Measurements from ENCODE around the gene TMEM37. TPM values are rescaled to one million over a fixed set of nuclear protein-coding genes. Genes with fewer than 3 reads are reported as not detected.

TMEM37 gene
- polyA plus RNA-seq, 4 donors: 6.4 to 65.3 (median 46.6) TPM

DNA sequence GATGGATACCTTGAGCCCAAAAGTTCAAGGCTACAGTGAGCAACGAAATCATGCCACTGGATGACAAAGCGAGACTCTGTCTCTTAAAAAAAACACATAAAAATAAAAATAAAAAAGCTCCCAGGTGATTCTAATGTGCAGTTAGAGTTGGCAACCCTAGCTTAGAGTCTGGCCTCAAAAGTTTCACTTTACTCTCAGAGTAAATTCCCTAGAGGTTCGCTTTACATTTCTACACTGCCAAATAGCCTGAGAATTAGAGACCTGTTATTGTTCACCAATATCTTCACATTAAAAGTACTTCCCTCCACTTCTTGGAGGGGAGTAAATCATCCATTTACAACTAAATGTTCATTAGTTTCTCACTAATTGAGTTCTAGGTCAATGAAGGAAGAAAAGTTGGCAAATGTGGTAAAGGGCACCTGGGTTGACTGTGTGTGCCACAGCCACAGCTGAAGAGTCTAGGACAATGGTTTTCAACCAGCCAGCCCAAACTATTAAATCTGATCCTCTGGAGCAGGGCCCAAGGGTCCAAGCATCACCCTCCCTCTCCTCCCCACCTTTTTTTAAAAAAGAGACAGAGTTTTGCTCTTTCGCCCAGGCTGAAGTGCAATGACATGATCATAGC lies 15.2 kb upstream of the TMEM37 start:
- no peak for DNase-seq (ENCODE audit: low read depth in 4 of 4, low spot score in 3 of 4)

DNA sequence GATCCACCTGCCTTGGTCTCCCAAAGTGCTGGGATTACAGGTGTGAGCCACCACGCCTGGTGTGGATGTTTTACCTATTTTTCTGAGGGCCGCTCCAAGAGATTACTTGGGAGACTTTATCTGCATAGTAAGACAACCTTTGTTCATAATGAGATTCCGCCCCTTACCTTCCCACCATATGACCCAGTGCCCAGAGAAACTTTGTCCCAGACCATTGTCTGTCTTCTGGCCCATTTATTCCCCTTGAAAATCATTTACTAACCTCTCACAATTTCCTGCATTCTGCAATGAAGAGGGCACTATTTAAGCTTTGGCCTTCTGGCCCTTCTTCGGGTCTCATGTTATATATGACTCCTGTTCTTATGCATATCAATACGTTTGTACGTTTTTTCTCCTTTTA lies 13.7 kb upstream of the TMEM37 start:
- DNase-seq (ENCODE audit: low read depth in 4 of 4, low spot score in 3 of 4): no peak

DNA sequence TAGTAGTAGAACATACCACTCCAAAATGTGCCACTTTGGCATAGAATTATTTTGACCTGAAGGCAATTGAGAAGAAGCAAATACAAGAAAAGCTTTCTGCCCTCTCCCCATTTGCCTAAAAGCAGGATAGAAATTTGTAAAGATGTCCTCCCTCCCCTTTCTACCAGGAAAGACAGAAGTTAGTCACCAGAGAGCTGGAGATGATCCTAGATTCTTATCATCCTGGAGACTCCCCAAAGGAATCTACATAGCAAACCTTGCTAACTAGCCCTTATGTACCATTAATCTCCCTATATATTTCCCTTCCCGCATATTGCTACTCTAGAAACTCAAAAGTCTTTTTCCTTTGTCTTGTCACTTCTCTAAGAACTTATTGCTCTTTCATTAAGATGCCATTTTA lies 12.6 kb upstream of the TMEM37 start:
- no peak for DNase-seq (ENCODE audit: low read depth in 4 of 4, low spot score in 3 of 4)

DNA sequence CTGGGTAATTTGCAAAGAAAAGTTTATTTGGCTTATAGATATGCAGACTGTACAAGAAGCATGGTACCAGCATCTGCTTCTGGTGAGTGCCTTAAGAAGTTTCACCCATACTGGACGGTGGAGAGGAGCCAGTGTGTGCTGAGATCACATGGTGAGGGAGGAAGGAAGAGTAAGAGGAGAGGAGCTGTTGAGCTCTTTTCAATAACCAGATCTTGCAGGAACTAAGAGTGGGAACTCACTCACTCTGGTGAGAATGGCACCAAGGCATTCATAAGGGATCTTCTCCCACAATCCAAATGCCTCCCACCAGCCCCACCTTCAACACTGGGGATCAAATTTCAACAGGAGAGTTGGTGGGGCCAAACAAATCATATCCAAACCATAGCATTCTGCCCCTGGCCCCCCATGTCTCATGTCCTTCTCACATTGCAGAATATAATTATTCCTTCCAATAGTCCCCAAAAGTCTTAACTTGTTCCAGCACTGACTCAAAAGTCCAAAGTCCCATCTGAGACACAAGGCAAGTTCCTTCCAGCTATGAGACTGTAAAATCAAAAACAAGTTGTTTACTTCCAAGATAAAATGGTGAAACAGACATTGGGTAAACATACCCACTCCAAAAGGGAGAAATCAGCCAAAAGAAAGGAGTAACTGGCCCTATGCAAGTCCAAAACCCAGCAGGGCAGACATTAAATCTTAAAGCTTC lies 11.7 kb upstream of the TMEM37 start:
- no peak for DNase-seq (ENCODE audit: low read depth in 4 of 4, low spot score in 3 of 4)

DNA sequence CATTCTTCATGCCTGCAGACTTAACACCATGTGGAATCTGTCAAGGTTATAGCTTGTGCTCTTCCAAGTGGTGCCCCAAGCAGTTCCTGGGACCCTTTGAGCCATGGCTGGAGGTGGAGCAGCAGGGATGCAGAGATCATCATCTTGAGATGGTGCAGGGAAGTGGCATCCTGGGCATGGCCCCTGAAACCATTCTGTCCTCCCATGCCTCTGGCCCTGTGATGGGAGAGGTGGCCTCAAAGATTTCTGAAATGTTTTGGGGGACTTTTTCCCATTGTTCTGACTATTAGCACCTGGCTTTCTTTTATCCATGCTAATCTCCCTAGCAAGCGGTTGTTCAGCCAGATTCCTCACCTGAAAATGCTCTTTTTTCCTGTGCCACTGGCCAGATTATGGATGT lies 10.3 kb upstream of the TMEM37 start:
- DNase-seq (ENCODE audit: low read depth in 4 of 4, low spot score in 3 of 4): no peak

DNA sequence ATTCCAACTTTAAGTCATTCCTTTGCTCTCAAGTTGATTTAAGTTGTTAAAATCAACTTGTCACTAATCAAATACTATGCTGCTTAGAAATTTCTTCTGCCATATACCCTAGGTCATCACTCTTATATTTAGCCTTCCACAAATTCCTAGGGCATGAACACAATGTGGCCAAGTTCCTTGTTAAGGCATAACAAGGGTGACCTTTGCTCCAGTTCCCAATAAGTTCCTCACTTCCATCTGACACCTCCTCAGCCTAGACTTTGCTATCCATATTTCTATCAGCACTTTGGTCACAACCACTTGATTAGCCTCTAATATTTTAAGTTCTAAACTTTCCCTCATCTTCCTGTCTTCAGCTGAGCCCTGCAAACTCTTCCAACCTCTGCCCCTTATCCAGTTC lies 9.9 kb upstream of the TMEM37 start:
- no peak for DNase-seq (ENCODE audit: low read depth in 4 of 4, low spot score in 3 of 4)

DNA sequence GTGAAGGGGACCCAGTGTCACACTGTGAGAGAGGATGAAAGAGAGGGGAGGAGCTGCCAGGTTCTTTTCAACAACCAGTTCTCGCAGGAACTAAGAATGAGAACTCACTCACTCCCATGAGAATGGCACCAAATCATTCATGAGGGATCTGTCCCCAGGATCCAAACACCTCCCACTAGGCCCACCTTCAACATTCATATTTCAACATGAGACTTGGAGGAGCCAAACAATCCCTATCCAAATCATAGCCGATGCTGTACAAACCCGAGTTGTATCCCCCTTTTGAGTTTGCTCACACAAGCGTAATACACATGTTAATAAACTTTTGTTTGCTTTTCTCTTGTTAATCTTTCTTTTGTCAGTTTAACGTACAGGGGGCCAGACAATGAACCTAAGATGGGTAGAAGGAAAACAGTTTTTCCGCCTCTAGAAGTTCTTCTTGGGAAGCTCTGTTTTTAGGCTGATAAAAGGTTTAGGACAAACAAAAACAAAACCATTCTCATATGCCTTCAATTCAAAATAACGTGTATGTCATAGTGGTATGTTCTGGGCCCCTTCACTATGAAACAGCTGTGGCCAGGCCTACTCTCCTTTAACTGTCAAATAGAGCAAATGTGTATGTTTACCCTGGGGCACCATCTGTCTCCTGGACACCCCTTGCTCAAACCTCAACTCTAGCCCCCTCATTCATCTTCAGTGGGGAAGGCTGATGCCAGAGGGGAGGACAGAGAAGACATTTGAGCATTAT lies 9.1 kb upstream of the TMEM37 start:
- DNase-seq (ENCODE audit: low read depth in 4 of 4, low spot score in 3 of 4): no peak

DNA sequence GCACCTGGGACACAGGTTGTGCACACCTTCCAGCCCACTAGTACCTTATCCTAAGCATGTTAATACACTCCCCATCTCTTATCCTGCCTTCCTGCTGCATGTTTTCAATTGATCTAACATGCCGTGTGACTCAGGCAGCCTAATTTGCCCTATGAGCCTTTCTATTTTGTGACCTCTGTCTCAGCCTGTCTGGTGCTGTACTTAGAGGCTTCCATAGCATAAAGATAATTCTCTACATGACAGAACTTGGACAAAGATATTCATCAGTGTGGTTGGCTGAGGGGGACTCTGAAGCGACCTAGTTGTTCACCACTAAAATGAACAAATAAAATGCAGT lies 8.6 kb upstream of the TMEM37 start:
- DNase-seq (ENCODE audit: low read depth in 4 of 4, low spot score in 3 of 4): no peak

DNA sequence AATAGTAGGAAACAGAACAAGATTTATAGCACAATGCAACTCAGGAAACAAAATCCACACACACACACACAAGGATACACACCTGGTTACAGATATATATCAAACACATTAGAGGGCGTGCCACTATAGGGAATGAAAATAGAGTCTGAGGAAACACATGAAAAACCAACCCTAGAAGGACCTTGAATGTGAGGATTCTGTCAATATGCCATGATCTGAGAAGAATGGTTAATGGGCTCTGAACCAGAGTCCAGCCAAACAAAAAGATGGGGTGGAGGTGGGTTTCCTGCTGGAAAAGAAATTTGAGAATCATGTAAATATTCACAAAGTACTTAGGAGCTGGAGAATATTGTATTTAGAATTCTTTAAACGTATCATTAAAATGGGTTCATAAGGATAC lies 7.8 kb upstream of the TMEM37 start:
- no peak for DNase-seq (ENCODE audit: low read depth in 4 of 4, low spot score in 3 of 4)

DNA sequence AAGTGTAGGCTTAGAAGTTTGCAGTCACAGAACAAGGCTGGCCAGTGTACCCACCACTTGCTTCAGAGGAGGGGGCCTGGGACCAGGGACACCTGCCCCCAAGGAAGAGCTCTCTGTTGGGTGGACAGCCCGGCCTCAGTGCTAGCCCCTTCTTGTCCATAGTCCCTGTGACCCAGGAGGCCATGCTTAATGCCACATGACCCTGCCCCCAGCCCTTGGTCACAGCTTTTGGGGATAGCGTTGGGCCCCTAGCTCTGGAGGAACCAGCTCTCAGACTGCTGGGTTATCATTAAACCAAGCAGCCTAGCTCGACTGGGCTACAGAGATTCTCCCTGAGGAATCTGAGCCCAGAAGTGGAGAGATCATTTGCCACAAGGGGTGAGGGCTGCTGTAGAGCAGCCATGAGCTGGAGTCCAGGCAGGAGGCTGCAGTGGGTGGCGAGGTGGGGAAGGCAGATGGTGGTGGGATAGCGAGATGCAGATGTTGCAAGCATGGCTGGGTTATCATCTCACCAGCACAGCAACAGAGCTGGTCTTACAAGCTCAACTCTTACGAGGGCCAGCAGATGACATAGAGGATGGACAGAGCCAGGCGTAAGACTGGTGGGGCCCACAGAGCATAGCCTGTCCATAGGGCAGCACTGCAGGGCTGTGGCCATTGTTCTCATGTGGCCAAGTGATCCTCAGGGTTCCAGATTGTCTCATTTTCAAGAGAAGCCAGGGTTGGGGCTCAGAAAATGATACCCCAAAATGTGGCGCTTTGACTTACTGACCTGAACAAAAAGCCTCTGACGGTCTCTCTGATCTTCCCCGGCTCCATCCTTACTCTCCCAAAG lies 7.2 kb upstream of the TMEM37 start:
- no peak for DNase-seq (ENCODE audit: low read depth in 4 of 4, low spot score in 3 of 4)

DNA sequence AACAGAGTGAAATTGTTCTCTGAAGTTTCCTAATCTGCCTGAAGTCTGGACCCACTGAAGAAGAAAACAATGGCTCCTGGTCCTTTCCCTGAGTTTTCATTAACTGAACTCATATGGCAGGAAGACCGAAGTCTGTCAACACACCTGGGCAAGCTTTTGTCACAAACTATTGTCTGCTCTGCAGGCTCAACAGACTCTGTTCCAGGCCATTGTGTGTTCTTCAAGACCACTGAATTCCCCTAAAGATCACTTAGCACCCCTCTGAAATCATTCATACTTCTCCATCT lies 6.6 kb upstream of the TMEM37 start:
- DNase-seq (ENCODE audit: low read depth in 4 of 4, low spot score in 3 of 4): no peak

DNA sequence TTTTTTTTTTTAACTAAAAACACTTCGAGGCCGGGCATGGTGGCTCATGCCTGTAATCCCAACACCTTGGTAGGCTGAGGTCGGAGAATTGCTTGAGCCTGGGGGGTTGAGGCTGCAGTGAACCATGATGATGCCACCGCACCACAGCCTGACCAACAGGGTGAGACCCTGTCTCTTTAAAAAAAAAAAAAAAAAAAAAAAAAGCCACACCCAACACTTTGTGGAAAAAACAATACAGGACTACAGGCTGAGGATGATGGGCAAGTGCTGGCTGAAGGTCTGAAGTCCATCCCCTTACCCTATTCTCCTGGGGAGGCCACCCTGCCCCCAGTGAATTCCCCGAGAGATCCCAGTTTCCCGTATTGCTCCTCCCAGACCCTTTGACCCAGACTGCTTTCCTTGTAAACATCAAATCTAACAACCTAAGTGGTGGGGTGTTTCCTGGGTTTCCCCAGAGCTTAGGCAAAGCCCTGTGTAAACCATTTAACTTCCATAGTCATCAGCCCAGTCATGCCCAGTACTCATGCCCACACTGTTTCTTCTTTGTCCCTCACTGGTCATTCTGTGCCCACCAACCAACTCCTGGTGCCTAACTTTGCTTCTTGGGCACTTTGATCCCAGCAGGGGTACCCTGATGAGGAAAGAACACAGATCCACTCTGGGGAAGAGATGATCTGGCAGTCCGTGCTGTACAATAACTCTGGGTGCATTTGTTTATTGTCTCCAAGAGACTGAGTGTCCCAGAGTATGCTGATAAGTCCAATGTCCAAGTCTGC lies 5.8 kb upstream of the TMEM37 start:
- DNase-seq (ENCODE audit: low read depth in 4 of 4, low spot score in 3 of 4): no peak

DNA sequence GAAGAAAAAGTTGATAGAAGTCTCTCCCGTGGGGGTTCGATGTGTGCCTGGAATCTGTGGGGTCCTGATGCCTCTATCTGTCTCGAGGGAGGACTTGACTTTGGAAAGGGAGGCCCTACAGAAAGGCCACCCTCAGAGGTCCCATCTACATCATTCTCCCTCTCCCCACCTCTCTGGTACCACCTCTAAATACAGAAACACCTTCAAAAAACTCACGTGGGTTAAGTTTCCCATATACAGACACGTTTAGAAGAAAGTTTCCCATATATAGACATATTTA lies 5.3 kb upstream of the TMEM37 start:
- DNase-seq (ENCODE audit: low read depth in 4 of 4, low spot score in 3 of 4): no peak

DNA sequence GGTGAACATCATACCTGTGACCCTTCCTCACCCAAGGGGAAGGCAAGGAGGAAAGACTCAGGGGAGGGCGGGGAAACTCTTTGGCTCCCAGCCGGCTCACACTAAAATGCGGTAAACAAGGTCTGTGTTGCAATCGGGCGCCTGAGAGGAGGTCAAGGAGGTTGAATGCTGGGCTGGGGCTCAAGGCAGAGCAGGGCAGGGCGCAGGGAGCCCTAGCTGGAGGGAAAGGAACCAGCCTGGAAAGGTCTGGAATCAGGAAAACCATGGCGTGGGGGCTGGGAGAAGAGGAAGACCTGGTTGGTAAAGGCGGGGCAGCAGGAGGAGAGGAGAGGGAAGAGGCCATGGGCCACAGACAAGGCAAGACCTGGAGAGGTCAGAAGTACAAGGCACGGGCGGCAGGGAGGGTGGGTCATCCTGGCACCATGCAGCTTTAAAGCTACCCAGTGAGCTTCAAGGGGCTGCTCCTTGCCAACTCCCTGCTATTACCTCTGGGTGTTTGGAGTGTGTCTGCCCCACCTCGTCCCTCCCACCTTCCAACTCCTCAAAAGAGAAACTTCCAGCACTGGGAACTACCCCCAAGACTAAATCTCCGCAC lies 4.8 kb upstream of the TMEM37 start:
- DNase-seq (ENCODE audit: low read depth in 4 of 4, low spot score in 3 of 4): no peak

DNA sequence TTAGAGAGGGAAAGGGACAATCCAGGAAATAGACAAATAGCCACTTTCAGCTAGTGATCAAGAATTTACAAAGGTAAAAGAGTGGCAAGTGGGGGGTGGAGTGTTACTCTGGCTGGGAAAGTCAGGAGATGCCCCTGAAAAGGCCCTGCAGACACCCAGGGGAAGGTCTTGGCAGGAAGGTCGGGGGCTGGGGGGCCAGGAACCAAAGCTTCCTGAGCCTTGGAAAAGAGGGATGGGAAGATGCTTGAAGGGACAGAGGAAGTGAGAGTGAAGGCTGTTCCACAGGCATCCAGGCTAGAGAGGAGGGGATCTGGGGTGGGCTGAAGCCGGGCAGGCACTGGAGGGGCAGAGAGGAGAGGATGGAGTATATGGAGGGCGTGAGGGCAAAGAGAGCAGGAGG lies 3.9 kb upstream of the TMEM37 start:
- no peak for DNase-seq (ENCODE audit: low read depth in 4 of 4, low spot score in 3 of 4)

DNA sequence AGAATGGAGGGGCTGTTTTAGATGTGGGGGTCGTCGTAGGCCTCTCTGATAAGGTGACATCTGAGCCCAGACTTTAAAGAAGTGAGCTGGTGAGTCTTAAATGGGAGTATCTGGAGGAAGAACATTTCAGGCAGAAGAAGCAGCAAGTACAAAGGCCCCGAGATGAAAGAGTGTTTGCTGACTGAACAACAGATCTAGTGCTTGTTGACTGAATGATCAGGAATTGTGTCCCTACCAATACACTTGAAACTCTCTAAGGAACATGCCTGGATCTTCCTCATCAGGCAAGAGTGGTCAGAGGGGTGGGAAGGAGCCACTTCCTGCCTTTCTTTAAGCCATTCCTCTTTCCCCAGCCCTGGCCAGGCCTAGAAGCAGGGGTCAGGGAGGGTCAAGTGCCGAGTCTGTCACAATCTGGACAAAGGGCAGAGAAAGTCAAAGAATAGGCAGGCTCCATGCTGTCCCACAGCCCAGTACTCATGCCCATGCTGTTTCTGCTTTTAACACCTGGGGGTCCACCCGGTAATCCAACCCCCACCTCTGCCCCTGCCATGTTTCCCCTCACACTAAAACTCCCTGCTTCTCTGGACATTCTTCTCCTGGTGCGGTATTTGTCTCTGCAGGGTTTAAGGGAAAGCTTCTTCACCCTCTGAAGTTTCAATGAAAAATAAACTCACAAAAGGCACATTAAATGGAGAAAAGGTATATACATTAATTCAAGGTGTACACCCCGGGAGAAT lies 3.0 kb upstream of the TMEM37 start:
- DNase-seq (ENCODE audit: low read depth in 4 of 4, low spot score in 3 of 4): no peak

DNA sequence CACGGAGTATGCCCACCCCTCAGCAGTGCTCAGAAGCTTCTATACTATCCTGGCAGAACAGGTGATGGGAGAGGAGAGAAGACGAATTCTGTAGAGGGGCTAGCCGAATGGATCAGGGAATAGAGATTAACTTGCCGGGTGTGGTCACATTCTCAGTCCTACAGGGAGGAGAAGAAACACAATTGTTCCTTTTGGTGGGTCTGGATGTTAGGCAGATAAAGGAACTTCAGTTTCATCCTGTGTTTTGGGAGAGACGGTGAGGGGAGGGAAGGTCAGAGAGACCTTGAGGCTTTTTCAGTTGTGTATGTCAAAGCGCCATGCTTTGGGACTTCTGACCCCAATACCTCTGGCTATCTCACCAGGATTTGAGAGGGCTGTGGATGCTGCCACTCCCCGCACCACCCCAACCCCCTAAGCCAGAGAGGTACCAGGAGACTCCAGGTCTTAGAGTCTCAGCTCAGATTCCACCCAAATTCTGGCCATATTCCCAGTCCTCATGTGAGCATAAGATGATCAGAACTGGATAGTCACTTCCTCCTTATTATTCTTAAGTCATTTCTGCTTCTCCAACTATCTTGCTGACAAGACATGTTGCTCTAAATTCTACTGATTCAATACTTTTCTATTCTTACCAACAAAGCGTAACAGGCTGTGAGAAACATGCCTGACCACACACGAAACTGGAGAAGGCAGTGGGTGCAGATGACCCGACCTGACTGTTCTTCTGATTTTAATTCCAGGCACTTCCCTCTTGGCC lies 2.3 kb upstream of the TMEM37 start:
- DNase-seq (ENCODE audit: low read depth in 4 of 4, low spot score in 3 of 4): no peak

DNA sequence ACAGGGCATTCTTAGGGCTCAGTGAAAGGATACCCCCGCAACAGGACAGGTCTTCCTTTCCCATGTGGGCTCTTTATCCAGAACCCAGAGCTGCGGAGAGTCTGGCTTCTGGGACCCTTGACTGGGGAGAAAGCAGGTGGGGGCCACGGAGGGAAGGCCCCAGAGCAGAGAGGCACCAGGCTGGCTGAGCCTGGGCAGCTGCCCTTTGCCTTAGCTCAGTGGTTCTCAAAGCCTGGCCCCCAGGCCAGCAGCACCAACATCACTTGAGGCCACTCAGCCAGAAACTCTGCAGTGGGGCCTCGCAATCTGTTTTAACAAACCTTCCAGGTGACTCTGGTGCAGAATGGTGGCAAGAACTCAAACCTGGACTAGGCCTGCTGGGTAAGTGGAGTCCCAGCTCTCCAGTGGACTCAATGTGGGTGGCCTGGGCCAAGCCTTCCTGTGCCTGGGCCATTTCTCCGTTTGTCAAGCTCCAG lies 1.6 kb upstream of the TMEM37 start:
- DNase-seq (ENCODE audit: low read depth in 4 of 4, low spot score in 3 of 4): no peak
